NCI-H1694 treated with DMSO at 0.1 percent for 48 hours (cell line): Measurements from ENCODE around the gene ZSCAN16.
A peak's percentile ranks its signal among the peaks of the same experiment; 100 is the strongest.
"Not testable (repeated sequence)": the region's sequence is repeated elsewhere in the genome, so short reads cannot be mapped to it uniquely, and the experiment has no call there.

Source experiments
- DNase-seq: peaks from one replicate; lab custom pipeline; 2025; lab: John Stamatoyannopoulos, UW

The ZSCAN16 gene

GRCh38 chr6:28124350-28124970 lies at the start of gene ZSCAN16:
ZSCAN16 (plus strand) TSS chr6:28124609; CDS start chr6:28125444, 835 bp downstream.
- peak; percentile 59 for DNase-seq

GRCh38 chr6:28078050-28078449 lies 46.4 kb upstream of the ZSCAN16 start:
- no peak for DNase-seq

GRCh38 chr6:28078836-28079235 lies 45.6 kb upstream of the ZSCAN16 start:
- no peak for DNase-seq

GRCh38 chr6:28080381-28080630 lies 44.1 kb upstream of the ZSCAN16 start, which contains the start of gene ZNF165:
ZNF165 (plus strand) TSS chr6:28080568; CDS start chr6:28085481, 4,913 bp downstream.
- DNase-seq = not testable (repeated sequence)

GRCh38 chr6:28080631-28081485 lies 43.6 kb upstream of the ZSCAN16 start:
- DNase-seq = peak; percentile 82

GRCh38 chr6:28081486-28081751 lies 43.0 kb upstream of the ZSCAN16 start:
- no peak for DNase-seq

GRCh38 chr6:28082939-28083338 lies 41.5 kb upstream of the ZSCAN16 start:
- DNase-seq = no peak

GRCh38 chr6:28089054-28089453 lies 35.4 kb upstream of the ZSCAN16 start:
- DNase-seq = no peak

- DNase-seq = no peak
Observed at GRCh38 chr6:28090917-28091586, 33.4 kb upstream of the ZSCAN16 start.

- not testable (repeated sequence) for DNase-seq
Observed at GRCh38 chr6:28102222-28102621, 22.2 kb upstream of the ZSCAN16 start.

- not testable (repeated sequence) for DNase-seq
Observed at GRCh38 chr6:28102699-28103098, 21.7 kb upstream of the ZSCAN16 start.

GRCh38 chr6:28104392-28105244 lies 19.8 kb upstream of the ZSCAN16 start:
- DNase-seq = peak; percentile 50

GRCh38 chr6:28105245-28105639 lies 19.2 kb upstream of the ZSCAN16 start:
- no peak for DNase-seq

- no peak for DNase-seq
Observed at GRCh38 chr6:28107506-28107905, 16.9 kb upstream of the ZSCAN16 start.

- DNase-seq = no peak
Observed at GRCh38 chr6:28111964-28112363, 12.4 kb upstream of the ZSCAN16 start.

GRCh38 chr6:28115799-28116198 lies 8.6 kb upstream of the ZSCAN16 start:
- DNase-seq = no peak

GRCh38 chr6:28117386-28118050 lies 6.9 kb upstream of the ZSCAN16 start:
- DNase-seq = no peak

GRCh38 chr6:28118217-28118616 lies 6.2 kb upstream of the ZSCAN16 start:
- DNase-seq = no peak

- no peak for DNase-seq
Observed at GRCh38 chr6:28121876-28122275, 2.5 kb upstream of the ZSCAN16 start.

GRCh38 chr6:28122283-28122682 lies 2.1 kb upstream of the ZSCAN16 start:
- not testable (repeated sequence) for DNase-seq

GRCh38 chr6:28124971-28125353 lies 553 bp downstream of the ZSCAN16 start:
- DNase-seq = no peak

GRCh38 chr6:28125401-28125800 lies 992 bp downstream of the ZSCAN16 start:
- DNase-seq = no peak
